Activated CD4-positive, CD25-positive, alpha-beta regulatory T cell treated with anti-CD3 and anti-CD28 coated beads, Interleukin-2, amount 50 U/mL, for 24 hours (primary cell): ENCODE results near the gene RASSF7.
A peak's percentile ranks its signal among the peaks of the same experiment; 100 is the strongest.

Experiments used
- ATAC-seq, 2 donors: fragments of 150-1000 bp; cut with Tn5 transposase; one replicate each; pipeline ENCODE4 v1.10.0; 2021; ENCODE audit warnings: mild to moderate bottlenecking in 1 of 2, moderate library complexity in 1 of 2

The RASSF7 gene

DNA sequence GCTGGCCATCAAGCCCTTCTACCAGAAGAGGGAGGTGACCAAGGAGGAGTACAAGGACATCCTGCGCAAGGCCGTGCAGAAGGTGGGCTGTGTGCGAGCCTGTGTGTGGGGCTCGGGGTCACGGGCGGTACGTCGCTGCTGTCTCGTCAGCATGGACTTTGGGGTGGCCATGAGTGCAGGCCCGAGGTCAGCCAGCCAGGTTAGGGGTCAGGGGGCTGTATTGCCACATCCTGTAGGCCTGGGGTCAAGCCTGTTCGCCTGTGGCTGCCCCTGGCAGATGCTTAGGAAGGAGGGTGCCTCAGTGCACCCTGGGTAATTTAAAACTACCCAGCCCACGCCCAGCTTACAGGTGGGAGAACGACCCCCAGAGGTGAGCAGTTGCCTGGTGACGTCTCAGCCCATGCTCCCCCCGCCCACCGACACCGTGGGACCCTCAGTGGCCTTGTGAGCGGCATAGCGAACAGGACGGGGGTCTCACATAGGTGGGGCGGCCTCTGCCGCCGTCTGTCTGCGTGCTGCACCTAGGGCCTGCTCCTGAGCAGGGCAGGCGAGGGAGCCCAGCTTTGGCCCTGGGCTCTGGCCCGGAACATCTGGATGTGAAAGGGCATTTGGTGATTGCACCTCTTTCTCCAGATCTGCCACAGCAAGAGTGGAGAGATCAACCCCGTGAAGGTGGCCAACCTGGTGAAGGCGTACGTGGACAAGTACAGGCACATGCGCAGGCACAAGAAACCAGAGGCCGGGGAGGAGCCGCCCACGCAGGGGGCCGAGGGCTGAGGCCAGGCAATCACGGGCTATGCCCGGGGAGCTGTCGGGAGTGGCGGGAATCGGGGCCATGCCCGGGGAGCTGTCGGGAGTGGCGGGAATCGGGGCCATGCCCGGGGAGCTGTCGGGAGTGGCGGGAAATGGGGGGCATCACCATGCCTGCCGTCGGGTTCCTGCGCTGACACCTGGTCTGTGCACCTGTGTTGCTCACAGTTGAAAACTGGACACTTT, 50.5 kb downstream of the RASSF7 start:
- ATAC-seq: no peak

DNA sequence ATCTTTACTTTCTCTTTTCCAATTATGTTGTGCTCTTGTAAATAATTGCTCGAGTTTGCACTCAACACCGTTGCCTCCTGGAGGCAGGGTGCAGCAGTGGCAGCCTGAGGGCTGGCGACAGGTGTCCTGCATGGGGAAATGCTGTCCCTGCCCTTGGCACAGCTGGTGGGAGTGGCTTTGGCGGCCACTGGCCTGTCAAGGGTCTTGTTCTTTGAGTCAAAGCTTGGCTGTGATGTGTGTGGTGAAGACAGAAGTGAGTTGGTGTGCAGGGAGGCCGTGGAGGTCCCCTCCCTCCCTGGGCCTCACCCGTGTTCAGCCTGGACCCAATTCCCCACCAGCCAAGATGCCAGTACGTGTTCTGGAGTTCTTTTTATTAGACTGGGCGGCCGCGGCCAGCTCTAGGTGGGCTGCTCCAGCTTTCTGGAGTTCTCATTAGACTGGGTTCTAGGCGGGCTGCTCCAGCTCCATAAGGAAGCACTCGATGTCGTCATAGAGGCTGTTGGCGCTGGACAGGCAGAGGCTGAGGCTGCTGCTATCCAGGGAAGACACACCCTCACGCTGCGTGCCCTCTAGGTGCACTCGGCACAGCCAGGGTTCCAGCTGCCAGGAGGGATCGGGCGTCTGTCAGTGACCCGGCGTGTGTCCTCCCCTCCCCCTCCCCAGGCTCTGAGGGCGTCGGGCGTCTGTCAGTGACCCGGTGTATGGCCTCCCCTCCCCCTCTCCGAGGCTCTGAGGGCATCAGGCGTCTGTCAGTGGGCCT, 51.6 kb downstream of the RASSF7 start:
- no peak for ATAC-seq

DNA sequence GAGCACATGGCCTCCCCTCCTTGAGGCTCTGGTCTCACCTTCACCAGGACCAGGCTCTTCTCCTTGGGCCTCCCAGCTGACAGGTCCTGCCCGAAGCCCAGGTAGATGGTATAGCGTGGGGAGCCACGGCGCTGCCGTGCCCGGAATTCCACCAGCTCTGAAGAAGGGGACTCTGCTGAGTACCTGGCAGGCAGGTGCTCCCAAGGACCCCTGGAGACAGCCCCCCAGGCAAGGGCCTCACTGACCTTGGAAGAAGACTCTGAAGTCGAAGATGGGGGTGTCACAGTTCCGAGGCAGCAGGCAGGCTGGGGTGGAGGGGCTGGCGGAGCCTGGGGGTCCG, 52.2 kb downstream of the RASSF7 start:
- ATAC-seq: no peak

DNA sequence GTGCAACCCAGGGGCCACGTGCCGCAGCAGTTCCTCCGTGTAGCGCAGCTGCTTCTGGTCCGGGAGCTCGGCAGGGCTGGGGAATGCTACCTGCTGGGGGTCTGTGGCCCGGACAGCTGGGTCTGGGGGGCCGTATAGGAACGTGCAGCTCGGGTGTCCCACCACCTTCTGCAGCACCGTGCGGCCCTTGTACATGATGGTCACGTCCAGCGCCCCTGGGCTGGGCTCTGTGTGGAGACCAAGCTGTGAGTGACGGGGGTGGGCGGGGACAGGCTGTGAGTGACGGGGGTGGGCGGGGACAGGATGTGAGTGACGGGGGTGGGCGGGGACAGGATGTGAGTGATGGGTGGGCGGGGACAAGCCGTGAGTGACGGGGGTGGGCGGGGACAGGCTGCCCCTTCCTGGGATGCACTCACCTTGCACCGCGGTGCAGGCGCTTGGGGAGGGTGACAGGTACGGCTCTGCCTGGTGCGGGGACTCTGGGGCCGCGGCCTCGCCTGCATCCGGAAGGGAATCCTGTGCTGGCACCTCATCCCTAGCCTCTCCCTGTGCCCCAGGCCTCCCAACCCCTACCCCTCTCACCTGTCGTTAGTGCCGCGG, 52.7 kb downstream of the RASSF7 start:
- peak; percentile 22 to 24 for ATAC-seq
